HUES64 (cell line): ENCODE measurements around the gene ZFYVE28.

ENCODE experiments used
- H3K27ac ChIP-seq: 2 replicates; pipeline ENCODE4 v1.7.0; 2013; ENCODE audit warnings: low read depth, low read length, inconsistent platforms
- H3K27me3 ChIP-seq: 2 replicates; pipeline ENCODE4 v1.6.1; 2013; ENCODE audit warnings: mild to moderate bottlenecking, low read length; ENCODE audit not compliant: insufficient read depth
- H3K36me3 ChIP-seq: 2 replicates; pipeline ENCODE4 v1.6.1; 2013; ENCODE audit warnings: mild to moderate bottlenecking, low read length; ENCODE audit not compliant: insufficient read depth
- H3K4me1 ChIP-seq: 2 replicates; pipeline ENCODE4 v1.6.1; 2013; ENCODE audit warnings: mild to moderate bottlenecking, low read length, moderate library complexity; ENCODE audit not compliant: insufficient read depth
- H3K4me3 ChIP-seq: 2 replicates; pipeline ENCODE4 v1.5.1; 2013; ENCODE audit warnings: mild to moderate bottlenecking, low read length, moderate library complexity
- H3K9ac ChIP-seq: 2 replicates; pipeline ENCODE4 v1.6.1; 2013; ENCODE audit warnings: mild to moderate bottlenecking, low read depth, low read length
- H3K9me3 ChIP-seq: 2 replicates; pipeline ENCODE4 v1.6.1; 2013; ENCODE audit warnings: low read depth, low read length; ENCODE audit not compliant: insufficient read depth
- WGBS: fragments of 150-250, 120-280 bp; methylation state at CpG from one replicate; pipeline ENCODE4 v1.1.7; 2013; ENCODE audit warnings: missing lambda C conversion rate; 5-methylcytosine and 5-hydroxymethylcytosine counted together

ZFYVE28 gene

DNA sequence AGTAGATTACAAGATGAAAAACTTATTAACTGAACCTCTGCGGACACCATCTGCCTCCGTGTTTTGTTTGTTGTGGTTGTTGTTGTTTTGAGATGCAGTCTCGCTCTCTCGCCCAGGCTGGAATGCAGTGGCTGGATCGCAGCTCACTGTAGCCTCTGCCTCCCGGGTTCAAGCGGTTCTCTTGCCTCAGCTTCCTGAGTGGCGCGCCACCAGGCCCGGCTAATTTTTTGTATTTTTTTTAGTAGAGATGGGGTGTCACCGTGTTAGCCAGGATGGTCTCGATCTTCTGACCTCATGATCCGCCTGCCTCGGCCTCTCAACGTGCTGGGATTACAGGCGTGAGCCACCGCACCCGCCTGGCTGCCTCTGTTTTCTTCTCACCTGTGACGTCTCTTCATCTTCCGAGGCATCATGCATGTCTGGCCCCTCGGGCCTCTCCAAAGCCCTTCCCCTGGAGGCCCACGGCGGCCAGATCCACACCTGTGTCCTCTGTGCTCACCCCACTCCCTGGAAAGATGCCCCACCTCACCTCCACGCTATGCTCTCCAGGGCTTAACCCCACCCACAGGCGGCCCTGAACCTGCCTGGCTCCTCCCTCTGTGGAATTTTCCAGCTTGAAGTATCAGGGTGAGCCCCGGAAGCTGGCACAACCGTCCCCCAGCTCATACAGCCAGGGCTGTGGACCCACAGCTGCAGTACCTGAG, 79.5 kb downstream of the ZFYVE28 start:
- Histone ChIP-seq H3K9me3 (no peaks in the 10 kb centered on the region), H3K9ac (no peak overlapping the region), H3K4me3 (no peak overlapping the region), H3K4me1 (no peaks in the 10 kb centered on the region), H3K27ac (no peak overlapping the region), H3K36me3 (no peaks in the 10 kb centered on the region), H3K27me3 (no peaks in the 10 kb centered on the region)
- WGBS = 91% methylated on average over 27 of the region's 27 CpGs

DNA sequence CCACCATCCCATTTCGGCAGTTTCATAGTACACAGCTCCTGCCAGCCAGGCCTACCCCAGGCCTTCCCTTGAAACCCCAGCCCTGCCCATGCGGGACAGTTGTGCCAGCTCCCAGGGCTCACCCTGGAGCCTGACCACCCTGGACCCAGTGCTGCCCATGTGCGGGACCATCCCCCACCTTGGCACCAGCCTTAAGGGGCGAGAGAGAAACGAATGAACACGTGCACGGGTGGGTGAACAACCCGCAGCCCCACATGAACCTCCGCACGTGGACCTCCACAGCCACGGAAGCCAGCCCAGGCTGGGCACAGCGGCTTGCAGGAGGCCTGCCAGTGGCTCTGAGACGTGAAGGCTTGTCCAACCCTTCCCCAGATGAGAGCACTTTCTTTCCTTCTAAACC, 80.5 kb downstream of the ZFYVE28 start:
- Histone ChIP-seq H3K4me3 (no peak overlapping the region), H3K4me1 (no peaks in the 10 kb centered on the region), H3K27ac (no peak overlapping the region), H3K9ac (no peak overlapping the region), H3K36me3 (no peaks in the 10 kb centered on the region), H3K27me3 (no peaks in the 10 kb centered on the region), H3K9me3 (no peaks in the 10 kb centered on the region)
- WGBS = 93% methylated on average over 13 of the region's 13 CpGs

DNA sequence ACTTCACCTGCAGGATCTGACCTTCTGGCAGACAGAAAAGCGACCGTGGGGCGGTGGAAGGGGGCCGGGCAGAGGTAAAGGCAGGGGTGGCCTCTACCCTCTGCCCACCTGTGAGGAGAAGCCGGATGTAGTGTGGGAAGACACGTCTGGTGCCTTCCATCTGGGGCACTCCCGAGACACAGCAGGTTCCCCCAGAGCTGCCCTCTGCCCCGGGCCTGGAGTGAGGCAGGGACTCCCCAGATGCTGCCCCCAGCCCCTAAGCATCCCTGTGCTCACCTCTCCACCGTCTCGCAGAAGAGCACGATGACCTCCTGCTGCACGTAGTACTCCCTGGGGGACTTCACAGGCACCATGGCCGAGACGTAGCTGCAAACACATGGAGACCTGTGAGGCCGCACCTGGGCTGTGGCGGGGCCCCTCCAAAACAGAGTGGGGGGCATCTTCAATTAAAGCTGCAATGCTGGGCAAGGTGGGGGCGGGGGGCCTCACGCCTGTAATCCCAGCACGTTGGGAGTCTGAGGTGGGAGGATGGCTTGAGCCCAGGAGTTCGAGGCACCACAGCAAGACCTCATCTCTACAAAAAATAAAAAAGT, 81.2 kb downstream of the ZFYVE28 start:
- Histone ChIP-seq H3K4me1 (no peaks in the 10 kb centered on the region), H3K27me3 (no peaks in the 10 kb centered on the region), H3K9ac (no peak overlapping the region), H3K36me3 (no peaks in the 10 kb centered on the region), H3K4me3 (no peak overlapping the region), H3K27ac (no peak overlapping the region), H3K9me3 (no peaks in the 10 kb centered on the region)
- 89% methylated on average over 18 of the region's 20 CpGs for WGBS

DNA sequence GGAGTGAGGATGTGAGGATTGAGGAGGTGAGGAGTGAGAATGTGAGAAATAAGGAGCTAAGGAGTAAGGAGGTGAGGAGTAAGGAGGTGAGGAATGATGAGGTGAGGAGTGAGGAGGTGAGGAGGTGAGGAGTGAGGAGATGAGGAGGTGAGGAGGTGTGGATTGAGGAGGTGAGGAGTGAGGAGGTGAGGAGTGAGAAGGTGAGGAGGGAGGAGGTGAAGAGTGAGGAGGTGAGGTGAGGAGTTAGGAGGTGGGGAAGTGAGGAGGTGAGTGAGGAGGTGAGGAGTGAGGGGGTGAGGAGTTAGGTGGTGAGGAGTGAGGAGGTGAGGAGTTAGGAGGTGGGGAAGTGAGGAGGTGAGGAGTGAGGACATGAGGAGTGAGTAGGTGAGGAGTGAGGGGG, 81.8 kb downstream of the ZFYVE28 start:
- no peaks in the 10 kb centered on the region for H3K9me3 ChIP-seq
- H3K4me1 ChIP-seq = no peaks in the 10 kb centered on the region
- no peak overlapping the region for H3K9ac ChIP-seq
- no peak overlapping the region for H3K4me3 ChIP-seq
- H3K36me3 ChIP-seq = no peaks in the 10 kb centered on the region
- no peak overlapping the region for H3K27ac ChIP-seq
- H3K27me3 ChIP-seq = no peaks in the 10 kb centered on the region

DNA sequence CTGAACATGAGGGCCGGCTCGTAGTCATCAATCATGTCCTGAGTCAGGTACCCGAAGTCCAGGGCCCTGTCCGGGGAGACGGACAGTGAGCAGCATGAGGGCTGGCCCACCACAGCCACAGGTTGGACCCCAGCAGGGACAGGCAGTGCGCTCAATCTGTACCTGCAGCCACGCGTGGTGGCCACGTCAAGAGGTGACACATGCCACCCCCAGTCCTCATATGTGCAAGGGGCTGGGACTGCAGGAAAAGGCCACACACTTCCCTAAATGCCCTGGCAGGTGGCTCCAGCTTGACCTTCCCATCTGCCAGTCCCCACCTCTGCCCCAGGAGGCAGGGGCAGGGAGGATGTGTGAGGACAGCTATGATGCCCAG, 82.7 kb downstream of the ZFYVE28 start:
- no peak overlapping the region for H3K4me3 ChIP-seq
- no peak overlapping the region for H3K27ac ChIP-seq
- H3K9me3 ChIP-seq = no peaks in the 10 kb centered on the region
- WGBS = 95% methylated on average over 9 of the region's 9 CpGs
- H3K27me3 ChIP-seq = no peaks in the 10 kb centered on the region
- no peaks in the 10 kb centered on the region for H3K36me3 ChIP-seq
- H3K4me1 ChIP-seq = no peaks in the 10 kb centered on the region
- H3K9ac ChIP-seq = no peak overlapping the region

DNA sequence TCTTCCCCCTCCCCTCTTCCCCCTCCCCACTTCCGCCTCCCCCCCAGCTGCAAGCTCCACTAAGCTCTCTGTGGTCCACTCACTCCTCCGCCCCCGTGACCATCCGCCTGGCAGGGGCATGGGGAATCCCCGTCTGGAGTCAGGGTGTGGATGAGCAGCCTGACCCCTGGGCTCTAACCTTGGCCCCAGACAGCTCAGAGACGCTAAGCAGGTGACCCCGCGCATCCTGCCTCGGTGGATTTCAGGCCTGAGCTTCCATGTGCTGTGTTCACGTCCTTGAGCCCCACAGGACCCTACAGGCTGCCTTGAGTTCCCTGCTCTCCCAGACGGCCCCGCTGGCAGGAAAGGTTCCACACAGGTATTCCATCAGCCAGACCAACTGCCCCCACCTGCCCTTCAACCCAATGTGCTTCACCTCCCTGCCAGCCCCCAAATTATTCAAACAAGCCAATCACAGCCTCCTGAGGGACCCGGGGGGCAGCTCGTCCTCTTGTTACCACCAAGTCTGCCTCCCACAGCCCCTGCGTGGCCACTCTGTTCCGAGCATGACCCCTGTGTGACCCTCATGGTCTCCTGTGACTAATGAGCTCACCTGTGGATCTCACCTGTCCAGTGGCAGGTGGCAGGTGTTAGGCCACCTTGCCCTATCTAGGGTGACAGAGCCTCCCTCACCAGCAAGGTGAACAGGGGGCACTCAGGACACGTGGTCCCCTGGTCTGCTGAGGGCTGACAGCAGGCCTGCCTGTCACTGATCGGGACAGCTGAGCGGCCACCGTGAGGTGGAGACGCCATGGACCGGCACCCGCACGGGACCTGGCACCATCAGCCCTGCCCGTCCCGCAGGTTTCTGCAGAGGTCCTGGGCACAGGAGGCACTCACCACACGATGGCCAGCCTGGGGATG, 83.4 kb downstream of the ZFYVE28 start:
- H3K36me3 ChIP-seq = no peaks in the 10 kb centered on the region
- H3K27me3 ChIP-seq = no peaks in the 10 kb centered on the region
- no peak overlapping the region for H3K9ac ChIP-seq
- no peaks in the 10 kb centered on the region for H3K4me1 ChIP-seq
- H3K9me3 ChIP-seq = no peaks in the 10 kb centered on the region
- no peak overlapping the region for H3K27ac ChIP-seq
- 88% methylated on average over 27 of the region's 27 CpGs for WGBS
- no peak overlapping the region for H3K4me3 ChIP-seq

DNA sequence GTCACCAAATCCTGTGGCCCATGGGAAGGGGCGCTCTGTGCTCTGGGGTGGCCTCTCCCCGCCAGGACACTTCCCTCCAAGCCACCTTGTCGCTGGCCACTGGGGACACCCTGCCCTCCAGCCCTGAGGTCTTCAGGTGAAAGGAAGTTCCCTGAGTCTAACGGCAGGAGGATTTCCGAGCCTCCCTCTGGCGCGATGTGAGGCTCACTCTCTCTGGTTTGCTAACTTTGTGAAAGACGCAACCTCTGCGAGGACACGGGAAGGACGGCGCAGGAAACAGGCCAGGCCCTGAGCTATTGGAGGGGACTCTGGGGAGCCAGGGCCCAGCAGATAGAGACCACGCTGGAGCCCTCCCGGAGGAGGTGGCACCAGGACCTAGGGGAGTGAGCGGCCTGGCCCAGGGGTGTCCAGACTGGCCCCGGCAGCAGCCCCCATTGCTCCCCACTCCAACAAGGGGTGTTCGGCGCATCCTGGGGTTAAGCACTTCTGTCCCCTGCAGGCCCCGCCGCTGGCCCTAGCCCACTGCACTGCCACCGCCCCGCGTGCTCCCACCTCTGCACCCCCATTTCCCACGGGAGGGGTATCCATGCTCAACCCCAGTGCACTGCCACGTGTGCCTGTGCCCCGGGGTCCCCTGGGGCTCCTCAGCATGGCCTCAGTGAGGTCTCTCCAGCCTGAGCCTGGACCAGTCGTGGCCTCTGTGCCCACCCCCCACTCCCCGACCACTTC, 84.4 kb downstream of the ZFYVE28 start:
- 89% methylated on average over 28 of the region's 28 CpGs for WGBS
- Histone ChIP-seq H3K9ac (no peak overlapping the region), H3K9me3 (no peaks in the 10 kb centered on the region; the same call in 1 of the 2 replicates), H3K4me1 (no peaks in the 10 kb centered on the region), H3K27ac (no peak overlapping the region), H3K4me3 (no peak overlapping the region), H3K27me3 (no peaks in the 10 kb centered on the region), H3K36me3 (no peaks in the 10 kb centered on the region)

DNA sequence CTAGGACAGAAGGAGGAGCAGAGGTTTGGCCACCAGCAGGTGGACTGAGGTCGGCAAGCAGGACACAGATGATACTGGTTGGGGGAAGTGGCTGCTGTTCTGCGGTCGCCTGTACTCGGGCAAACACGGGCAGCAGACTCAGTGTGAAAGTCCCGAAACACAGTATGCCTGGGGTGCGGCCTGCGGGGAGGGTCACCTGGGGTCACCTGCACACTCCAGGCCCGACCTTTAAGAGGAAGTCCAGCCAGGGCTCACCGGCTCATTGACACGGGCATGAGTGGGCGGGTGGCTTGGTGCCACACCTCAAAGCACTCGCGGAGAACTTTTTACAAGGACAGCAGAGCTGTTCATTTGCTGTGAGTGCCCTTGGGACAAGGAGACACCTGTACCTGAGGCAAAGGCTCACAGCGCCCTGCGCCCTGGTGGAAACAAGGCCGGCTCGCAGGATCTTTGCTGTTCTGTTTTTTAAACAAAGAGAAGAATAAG, 85.0 kb downstream of the ZFYVE28 start:
- H3K36me3 ChIP-seq = no peaks in the 10 kb centered on the region
- H3K27ac ChIP-seq = no peak overlapping the region
- H3K4me1 ChIP-seq = no peaks in the 10 kb centered on the region
- H3K4me3 ChIP-seq = no peak overlapping the region
- no peaks in the 10 kb centered on the region for H3K27me3 ChIP-seq
- H3K9ac ChIP-seq = no peak overlapping the region
- 78% methylated on average over 18 of the region's 18 CpGs for WGBS
- H3K9me3 ChIP-seq = no peaks in the 10 kb centered on the region; the same call in 1 of the 2 replicates

DNA sequence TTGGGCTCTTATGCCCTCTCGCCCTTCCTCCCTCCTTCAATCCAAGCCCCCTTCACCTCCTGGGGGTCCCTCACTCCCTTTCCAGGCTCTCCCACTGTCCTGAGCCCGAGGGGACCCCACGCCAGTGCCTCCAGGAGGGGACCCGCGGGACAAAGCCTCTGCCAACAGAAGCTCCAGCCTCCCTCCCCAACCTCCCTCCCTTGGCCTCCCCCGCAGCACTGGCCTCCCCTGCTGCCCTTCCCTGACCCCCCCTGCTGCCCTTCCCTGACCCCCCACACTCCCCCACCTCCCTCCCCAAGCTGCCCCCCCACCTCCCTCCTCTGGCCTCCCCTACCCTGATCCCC, 85.5 kb downstream of the ZFYVE28 start:
- no peak overlapping the region for H3K9ac ChIP-seq
- H3K27me3 ChIP-seq = no peaks in the 10 kb centered on the region
- WGBS = 89% methylated on average over 6 of the region's 6 CpGs
- no peak overlapping the region for H3K27ac ChIP-seq
- no peaks in the 10 kb centered on the region for H3K4me1 ChIP-seq
- no peaks in the 10 kb centered on the region; the same call in 1 of the 2 replicates for H3K9me3 ChIP-seq
- no peak overlapping the region for H3K4me3 ChIP-seq
- H3K36me3 ChIP-seq = no peaks in the 10 kb centered on the region

DNA sequence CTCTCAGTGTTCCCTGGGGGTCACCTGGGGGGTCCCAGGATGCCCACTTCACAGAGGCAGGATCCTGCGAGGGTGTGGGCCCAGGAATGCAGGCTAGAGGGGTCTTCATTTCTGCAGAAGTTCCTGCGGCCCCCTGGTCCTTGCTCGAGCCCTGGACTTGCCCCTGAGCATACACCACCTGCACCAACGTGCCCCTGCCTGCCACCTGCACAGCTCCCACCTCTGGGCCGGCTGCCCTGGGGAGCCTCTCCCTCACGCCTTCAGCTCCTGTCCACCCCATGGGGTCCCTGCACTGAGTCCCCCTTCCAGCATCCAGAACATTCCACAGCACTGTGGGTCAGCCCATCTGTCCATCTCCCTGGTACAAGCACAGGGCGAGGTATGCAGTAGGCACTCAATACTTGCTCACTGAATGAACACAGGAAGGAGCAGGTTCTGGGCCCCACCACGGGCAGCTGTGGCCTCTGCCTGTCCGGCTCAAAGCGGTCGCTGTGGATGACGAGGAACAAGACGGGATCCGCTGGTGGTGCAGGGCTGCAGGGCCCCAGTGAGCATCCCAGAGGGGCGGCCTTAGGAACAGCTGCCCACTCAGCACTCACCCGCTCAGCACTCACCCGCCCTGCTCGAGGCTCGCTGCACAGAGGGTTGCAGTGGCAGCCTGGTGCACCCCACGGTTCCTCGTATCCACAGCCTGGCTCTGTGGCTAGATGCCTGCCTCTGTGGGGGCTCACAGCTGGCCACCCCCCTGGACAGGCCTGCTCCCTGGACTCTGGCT, 86.1 kb downstream of the ZFYVE28 start:
- Histone ChIP-seq H3K9me3 (peaks cover 5% of the 10 kb centered on the region; the same call in 1 of the 2 replicates), H3K27ac (no peak overlapping the region), H3K4me1 (no peaks in the 10 kb centered on the region), H3K36me3 (no peaks in the 10 kb centered on the region), H3K4me3 (no peak overlapping the region), H3K27me3 (no peaks in the 10 kb centered on the region), H3K9ac (no peak overlapping the region)
- 88% methylated on average over 21 of the region's 21 CpGs for WGBS
